Suppressor macrophage treated with lipopolysaccharide for 4 hours (primary cell): Measurements from ENCODE around the gene PNMA3.
"Not testable (repeated sequence)": the region's sequence is repeated elsewhere in the genome, so short reads cannot be mapped to it uniquely, and the experiment has no call there.

Experiments used
- DNase-seq: peaks from one replicate; pipeline ENCODE4 v3.0.0-alpha.2; 2020

PNMA3 gene

DNA sequence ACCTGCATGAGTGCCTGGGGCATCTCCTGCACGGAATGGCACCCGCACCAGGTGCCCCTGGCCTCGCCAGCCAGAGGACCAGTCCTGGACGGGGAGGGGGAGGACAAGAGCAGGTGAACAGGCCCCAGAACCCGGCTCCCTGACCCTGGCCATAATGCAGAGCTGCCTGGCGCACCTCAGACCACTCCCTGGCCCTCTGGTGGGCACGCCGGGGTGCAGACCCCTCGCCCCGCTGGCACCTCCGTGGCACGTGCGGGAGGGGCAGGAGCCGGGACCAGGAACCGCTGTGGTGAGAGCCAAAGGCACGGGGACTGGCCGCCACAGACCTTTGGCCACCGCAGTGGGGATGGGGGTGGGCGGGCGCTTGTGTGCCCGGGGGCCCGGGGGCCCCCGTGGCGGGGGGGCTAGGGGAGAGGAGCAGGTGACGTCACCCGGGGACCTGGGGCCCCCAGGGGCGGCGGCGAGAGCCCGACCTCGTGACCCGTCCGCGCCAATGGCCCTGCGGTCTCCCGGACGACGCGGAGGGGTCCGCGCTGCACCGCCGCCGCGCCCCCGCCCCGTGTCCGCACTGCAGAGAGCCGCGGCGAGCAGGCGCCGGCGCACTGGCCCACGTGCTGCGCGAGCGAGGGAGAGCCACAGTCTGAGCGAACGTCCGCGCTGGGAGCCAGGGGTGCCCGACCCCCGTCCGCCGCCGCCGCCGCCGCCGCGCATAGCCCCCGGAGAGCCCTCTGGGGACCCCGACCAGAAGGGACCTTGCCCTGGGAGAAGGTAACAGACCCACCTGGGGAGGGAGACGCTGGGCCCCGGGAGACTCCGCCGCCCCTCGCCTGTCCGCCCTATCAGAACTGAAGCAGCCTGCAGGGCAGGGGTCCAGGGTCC is at the start of gene PNMA3:
Gene PNMA3 (plus strand): TSS at position 600 of the 879 bp plus-strand sequence. CDS start 586 bp downstream, outside the sequence.
- no peak for DNase-seq

- not testable (repeated sequence) for DNase-seq
Measured at GRCh38 chrX:153017174-153017573, 39.1 kb upstream of the PNMA3 start.

- no peak for DNase-seq
Measured at GRCh38 chrX:153019166-153019565, 37.1 kb upstream of the PNMA3 start.

GRCh38 chrX:153026501-153026900 is 29.8 kb upstream of the PNMA3 start:
- DNase-seq, result not testable (repeated sequence)

DNA sequence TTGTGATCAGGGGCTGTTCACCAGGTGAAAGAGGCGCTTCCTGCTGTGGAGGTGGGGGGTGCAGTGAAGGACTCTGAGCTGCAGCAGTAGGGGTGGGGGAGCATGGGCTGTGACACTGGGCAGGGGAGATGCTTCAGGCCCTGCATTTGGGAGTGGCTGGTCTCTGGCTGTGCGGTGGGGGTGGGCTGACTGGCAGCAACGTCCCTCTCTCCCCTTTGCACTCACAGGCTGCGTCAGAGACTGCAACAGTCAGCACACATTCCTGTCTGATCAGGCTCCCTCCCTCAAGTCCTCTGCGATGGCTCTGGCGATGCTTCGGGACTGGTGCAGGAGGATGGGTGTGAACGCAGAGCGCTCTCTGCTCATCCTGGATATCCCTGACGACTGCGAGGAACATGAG is 27.8 kb upstream of the PNMA3 start:
- DNase-seq, result not testable (repeated sequence)

GRCh38 chrX:153029162-153029561 is 27.1 kb upstream of the PNMA3 start:
- DNase-seq, result no peak

DNA sequence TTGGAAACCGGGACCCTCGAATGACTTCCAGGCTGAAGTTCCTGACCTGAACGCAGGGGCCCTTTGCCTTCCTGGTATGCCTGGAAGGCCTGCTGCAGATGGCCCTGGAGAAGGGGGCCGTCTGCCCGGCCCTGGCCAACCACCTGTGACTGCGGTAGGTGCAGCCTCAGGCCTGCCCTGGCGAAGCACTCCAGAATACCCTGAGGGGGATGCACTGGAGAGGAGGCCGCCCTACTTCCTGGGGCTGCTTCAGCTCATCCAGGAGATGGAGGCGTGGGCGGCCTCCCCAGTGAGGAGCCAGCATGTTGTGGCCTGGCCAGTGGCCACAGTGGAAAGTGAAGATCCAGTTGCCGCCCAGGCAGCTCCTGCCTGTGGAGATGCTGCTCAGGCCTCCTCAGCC is 26.4 kb upstream of the PNMA3 start:
- no peak for DNase-seq

- no peak for DNase-seq
Measured at GRCh38 chrX:153030801-153031200, 25.5 kb upstream of the PNMA3 start.

- peak; percentile 80 for DNase-seq
Measured at GRCh38 chrX:153032397-153033118, 23.7 kb upstream of the PNMA3 start.

DNA sequence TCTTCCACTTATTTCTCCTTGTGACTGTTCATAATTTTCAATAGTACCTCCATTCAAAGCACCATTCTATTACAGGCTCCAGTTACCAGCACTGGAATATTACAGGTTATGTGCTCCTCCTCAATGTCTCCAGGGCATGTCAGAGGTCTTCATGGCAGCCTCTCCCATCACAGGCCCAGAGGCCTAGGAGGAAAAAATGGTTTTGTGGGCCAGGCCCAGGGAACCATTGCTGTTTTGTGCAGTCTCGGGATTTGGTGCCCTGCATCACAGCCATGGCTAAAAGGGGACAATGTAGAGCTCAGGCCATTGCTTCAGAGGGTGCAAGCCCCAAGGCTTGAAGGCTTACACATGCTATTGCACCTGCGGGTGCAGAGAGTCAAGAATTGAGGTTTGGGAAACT is 7.2 kb upstream of the PNMA3 start:
- no peak for DNase-seq

DNA sequence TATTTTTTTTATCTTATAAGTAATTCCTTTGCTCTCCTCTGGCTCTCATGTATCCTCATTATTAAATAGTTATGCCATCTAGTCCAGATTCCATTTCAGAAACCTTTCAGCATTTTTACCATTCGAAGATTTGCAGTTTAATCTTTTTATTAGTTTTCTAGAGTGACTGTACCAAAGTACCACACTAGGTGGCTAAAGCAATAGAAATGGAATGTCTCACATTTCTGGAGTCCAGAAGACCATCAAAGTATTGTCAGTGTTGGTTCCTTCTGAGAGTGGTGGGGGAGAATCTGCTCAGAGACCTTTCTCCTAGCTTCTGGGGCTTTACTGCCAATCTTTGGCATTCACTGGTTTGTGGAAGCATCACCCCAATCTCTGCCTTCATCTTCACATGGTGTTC is 3.7 kb upstream of the PNMA3 start:
- no peak for DNase-seq

DNA sequence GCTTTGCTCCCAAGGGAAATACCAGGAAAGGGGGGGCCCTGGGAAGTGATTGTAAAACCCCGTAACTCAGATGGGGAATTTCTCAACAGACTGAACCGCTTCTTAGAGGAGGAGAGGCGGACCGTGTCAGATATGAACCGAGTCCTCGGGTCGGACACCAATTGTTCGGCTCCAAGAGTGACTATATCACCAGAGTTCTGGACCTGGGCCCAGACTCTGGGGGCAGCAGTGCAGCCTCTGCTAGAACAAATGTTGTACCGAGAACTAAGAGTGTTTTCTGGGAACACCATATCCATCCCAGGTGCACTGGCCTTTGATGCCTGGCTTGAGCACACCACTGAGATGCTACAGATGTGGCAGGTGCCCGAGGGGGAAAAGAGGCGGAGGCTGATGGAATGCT is 1.0 kb downstream of the PNMA3 start:
- no peak for DNase-seq

DNA sequence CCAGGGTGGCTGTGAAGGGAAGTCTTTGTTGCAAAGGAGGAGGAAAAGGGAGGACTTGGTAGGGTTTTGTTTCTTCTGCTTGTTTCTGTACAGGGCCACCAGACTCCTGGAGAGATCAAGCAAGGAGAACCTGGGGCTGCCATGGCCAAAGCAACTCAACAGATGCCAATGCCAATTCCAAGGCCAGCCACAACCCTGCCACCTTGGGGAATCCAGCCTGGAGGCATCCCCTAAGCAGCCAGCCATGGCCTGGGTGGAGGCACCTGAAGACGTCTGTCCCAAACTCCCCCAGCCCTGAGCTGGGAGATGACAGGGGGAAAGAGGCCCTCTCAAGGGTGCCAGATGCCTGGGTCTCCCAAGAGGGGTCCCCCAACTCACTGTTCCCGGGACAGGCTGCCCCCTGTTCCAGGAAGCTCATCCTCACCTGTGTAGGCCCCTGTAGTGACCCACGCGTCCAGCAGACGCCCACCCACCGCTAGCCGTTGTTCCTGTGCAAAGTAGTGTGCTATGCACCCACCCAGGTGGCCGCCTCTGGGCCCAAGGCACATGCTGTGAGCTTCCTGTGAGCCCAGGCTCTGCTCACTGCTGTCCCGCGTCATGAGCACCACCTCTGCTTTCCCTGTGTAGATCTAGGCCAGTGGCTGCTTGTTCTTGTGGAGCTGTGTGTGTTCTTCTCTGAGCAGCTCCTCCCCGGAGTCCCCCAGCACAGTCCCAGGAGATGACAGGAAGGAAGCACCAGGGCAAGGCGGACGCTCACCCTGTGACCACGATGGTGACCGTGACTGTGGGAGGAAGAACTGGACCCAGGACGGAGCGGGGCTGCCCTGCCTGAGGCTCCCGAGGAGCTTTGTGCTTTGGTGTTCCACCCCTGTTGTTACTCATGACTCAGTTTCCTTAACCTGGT is 3.2 kb downstream of the PNMA3 start:
- DNase-seq, result no peak

GRCh38 chrX:153060095-153060445 is 3.8 kb downstream of the PNMA3 start:
- DNase-seq, result no peak

- DNase-seq, result peak; percentile 12
Measured at GRCh38 chrX:153061732-153062131, 5.5 kb downstream of the PNMA3 start.

- DNase-seq, result no peak
Measured at GRCh38 chrX:153063315-153063714, 7.0 kb downstream of the PNMA3 start.

- no peak for DNase-seq
Measured at GRCh38 chrX:153064061-153064460, 7.8 kb downstream of the PNMA3 start.

DNA sequence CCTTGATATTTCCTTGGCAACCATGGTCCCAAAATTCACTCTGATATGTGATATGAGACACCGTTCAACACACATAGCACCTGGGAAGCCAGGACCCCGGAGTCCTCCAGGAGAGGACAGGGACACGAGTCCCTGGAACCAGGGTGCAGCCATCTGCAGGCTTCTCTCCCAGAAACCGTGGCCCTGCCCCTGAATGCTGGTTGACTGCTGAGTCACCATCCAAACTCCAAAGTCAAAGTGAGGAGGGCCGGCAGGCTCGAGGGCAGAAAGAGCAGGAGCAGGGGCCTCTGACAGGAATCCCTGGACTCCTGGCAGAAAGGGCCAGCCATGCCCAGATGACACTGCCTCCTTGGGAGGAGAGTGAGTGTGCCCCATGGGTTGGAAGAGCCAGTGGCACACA is 9.1 kb downstream of the PNMA3 start:
- DNase-seq, result no peak

- not testable (repeated sequence) for DNase-seq
Measured at GRCh38 chrX:153066402-153066801, 10.1 kb downstream of the PNMA3 start.

GRCh38 chrX:153071909-153072583 is 15.8 kb downstream of the PNMA3 start, which contains the start of gene PNMA6A:
TSS of gene PNMA6A (plus strand) at chrX:153072454. CDS start at chrX:153073063, 609 bp downstream.
- DNase-seq, result not testable (repeated sequence)

GRCh38 chrX:153073331-153073730 is 17.1 kb downstream of the PNMA3 start:
- not testable (repeated sequence) for DNase-seq

- DNase-seq, result no peak
Measured at GRCh38 chrX:153074262-153074899, 18.1 kb downstream of the PNMA3 start.
